ENCODE results near the gene MRTFB. TPM values are rescaled to one million over a fixed set of nuclear protein-coding genes. Genes with fewer than 3 reads are reported as not detected.

Gene MRTFB
- total RNA-seq, 1 experiment from 2014 or later = 12.7 TPM

GRCh38 chr16:14301169-14302030 is 230.3 kb downstream of the MRTFB start:
- ChIA-PET CTCF (interaction anchor here (0.6 kb wide), 1 partner anchor 99 kb away, joined by 5 read pairs; no protein-coding TSS in a partner anchor), POLR2A (ENCODE audit: unreplicated experiment) (no interaction called here)
- intact Hi-C loops (cut with micrococcal nuclease) = loop anchor here (1.0 to 10.0 kb wide), 3 partner anchors 83 to 228 kb away; no protein-coding TSS in a partner anchor
- peak overlapping the region; percentile 70 for H3K4me3 ChIP-seq (ENCODE audit: low read length)
- H3K9me2 ChIP-seq (replicated peaks; ENCODE audit: low read length) = no peaks in the 10 kb centered on the region
- H2AFZ ChIP-seq (ENCODE audit: low read length) = peak overlapping the region; percentile 64
- H3K27ac ChIP-seq (ENCODE audit: low read length) = peak overlapping the region; percentile 18; the same call in 1 of the 2 replicates
- TF ChIP-seq CTCF (conservative IDR thresholded peaks at IDR 0.05; ENCODE audit: low read depth, low read length) = no peak
- no peak for TF ChIP-seq EZH2 (IDR thresholded peaks at IDR 0.05; ENCODE audit: low read length, unreplicated experiment)
- no peak for TF ChIP-seq EZH2phosphoT487 (IDR thresholded peaks at IDR 0.05; ENCODE audit: borderline replicate concordance, low read length)
- peaks cover 42% of the 10 kb centered on the region for H3K79me2 ChIP-seq (ENCODE audit: low read length)
- ATAC-seq = peak; percentile 39
- H3K9ac ChIP-seq (ENCODE audit: low read length) = peak overlapping the region; percentile 21; the same call in 1 of the 2 replicates
- H3K4me1 ChIP-seq (ENCODE audit: insufficient read depth, low read length) = peaks cover 19% of the 10 kb centered on the region
- no peaks in the 10 kb centered on the region for H3F3A ChIP-seq (ENCODE audit: low read length, unreplicated experiment)
- H3K36me3 ChIP-seq (ENCODE audit: low read depth, low read length) = no peaks in the 10 kb centered on the region
- no TSS peak for BruUV-seq (replicated peaks)
- no peaks in the 10 kb centered on the region for H4K20me1 ChIP-seq (ENCODE audit: low read length)
- H3K9me3 ChIP-seq (ENCODE audit: low read length) = no peaks in the 10 kb centered on the region
- peak; percentile 18 for DNase-seq
- no peaks in the 10 kb centered on the region for H3K27me3 ChIP-seq (ENCODE audit: low read length)
- H3K4me2 ChIP-seq (ENCODE audit: low read length) = peak overlapping the region; percentile 96

- H3K4me2 ChIP-seq (ENCODE audit: low read length) = peak overlapping the region; percentile 95
- peak overlapping the region; percentile 20; the same call in 1 of the 2 replicates for H3K27ac ChIP-seq (ENCODE audit: low read length)
- intact Hi-C loops (cut with micrococcal nuclease) = loop anchor here (5.0 to 10.0 kb wide), 2 partner anchors 83 to 155 kb away; no protein-coding TSS in a partner anchor
- H3K4me1 ChIP-seq (ENCODE audit: insufficient read depth, low read length) = peaks cover 25% of the 10 kb centered on the region
- no peak for TF ChIP-seq EZH2 (IDR thresholded peaks at IDR 0.05; ENCODE audit: low read length, unreplicated experiment)
- TF ChIP-seq CTCF (conservative IDR thresholded peaks at IDR 0.05; ENCODE audit: low read depth, low read length) = no peak
- no peak for TF ChIP-seq EZH2phosphoT487 (IDR thresholded peaks at IDR 0.05; ENCODE audit: borderline replicate concordance, low read length)
- no peaks in the 10 kb centered on the region for H3F3A ChIP-seq (ENCODE audit: low read length, unreplicated experiment)
- no peaks in the 10 kb centered on the region for H3K36me3 ChIP-seq (ENCODE audit: low read depth, low read length)
- H3K9ac ChIP-seq (ENCODE audit: low read length) = peak overlapping the region; percentile 92
- ATAC-seq (peak; percentile 69), DNase-seq (peak; percentile 69)
- POLR2A ChIA-PET (ENCODE audit: unreplicated experiment) = no interaction called here
- no peaks in the 10 kb centered on the region for H3K9me2 ChIP-seq (replicated peaks; ENCODE audit: low read length)
- H3K9me3 ChIP-seq (ENCODE audit: low read length) = no peaks in the 10 kb centered on the region
- H3K4me3 ChIP-seq (ENCODE audit: low read length) = peak overlapping the region; percentile 90
- no TSS peak for BruUV-seq (replicated peaks)
- no peaks in the 10 kb centered on the region for H3K27me3 ChIP-seq (ENCODE audit: low read length)
- peaks cover 48% of the 10 kb centered on the region for H3K79me2 ChIP-seq (ENCODE audit: low read length)
- no peaks in the 10 kb centered on the region for H4K20me1 ChIP-seq (ENCODE audit: low read length)
- CTCF ChIA-PET = no interaction called here
- H2AFZ ChIP-seq (ENCODE audit: low read length) = peak overlapping the region; percentile 84; the same call in 1 of the 2 replicates
These were observed 230.9 kb downstream of the MRTFB start for GRCh38 chr16:14302031-14302398.
